Kidney (tissue), 14 donors: Measurements from ENCODE around the gene KREMEN2. TPM values are rescaled to one million over a fixed set of nuclear protein-coding genes. Genes with fewer than 3 reads are reported as not detected.
"Not testable (repeated sequence)": the region's sequence is repeated elsewhere in the genome, so short reads cannot be mapped to it uniquely, and the experiment has no call there.

Experiments used
- DNase-seq, 5 donors: peaks; one replicate each; pipeline ENCODE4 v3.0.0-alpha.2; 2013 to 2020
- FAIRE-seq: peaks from 2 replicates; lab custom pipeline; 2012; peaks lifted over from hg19 to GRCh38; lab: Jason Lieb, UNC
- H3K27ac ChIP-seq, 2 donors: one replicate each; pipeline ENCODE4 v1.7.0; 2013; ENCODE audit warnings: low read depth in 2 of 2, low read length in 2 of 2, inconsistent platforms in 1 of 2
- H3K27me3 ChIP-seq: one replicate; pipeline ENCODE4 v1.7.1; 2013; ENCODE audit warnings: low read length, inconsistent platforms; ENCODE audit not compliant: control insufficient read depth, insufficient read depth
- H3K36me3 ChIP-seq, 3 donors: one replicate each; pipeline versions ENCODE4 v1.7.0 to v1.7.1; 2013; ENCODE audit warnings: low read length in 3 of 3, control low read depth in 1 of 3, inconsistent platforms in 1 of 3; ENCODE audit not compliant: insufficient read depth in 3 of 3, control insufficient read depth in 2 of 3
- H3K4me1 ChIP-seq, 3 donors: one replicate each; pipeline versions ENCODE4 v1.7.0 to v1.7.1; 2013; ENCODE audit warnings: low read length in 3 of 3, inconsistent platforms in 1 of 3, low read depth in 1 of 3; ENCODE audit not compliant: control insufficient read depth in 2 of 3, insufficient read depth in 2 of 3
- H3K4me3 ChIP-seq, 3 donors: one replicate each; pipeline versions ENCODE4 v1.7.0 to v1.8.1; 2013; ENCODE audit warnings: low read length in 3 of 3, control low read depth in 1 of 3, inconsistent platforms in 1 of 3
- H3K9ac ChIP-seq, 3 donors: one replicate each; pipeline versions ENCODE4 v1.7.0 to v1.7.1; 2013; ENCODE audit warnings: low read length in 3 of 3, control low read depth in 1 of 3, inconsistent platforms in 1 of 3
- H3K9me3 ChIP-seq, 3 donors: one replicate each; pipeline versions ENCODE4 v1.7.0 to v1.7.1; 2013; ENCODE audit warnings: low read length in 3 of 3, control low read depth in 1 of 3, inconsistent platforms in 1 of 3; ENCODE audit not compliant: control insufficient read depth in 2 of 3, insufficient read depth in 1 of 3
- intact Hi-C: fragments of 100-400 bp; cut with DNase I; formaldehyde crosslinking; loops from one replicate; pipeline ENCODE4 v1.11.1; 2022
- polyA plus RNA-seq: library from polyadenylated mRNA; stranded (reverse); fragments of 350-450 nt; fragmentation: Illumina TruSeq; extraction: RNeasy Lipid Tissue Mini Kit (QIAGEN cat#74804); gene quantifications from one replicate; pipeline ENCODE4 v1.2.3, GENCODE V29; 2014; ENCODE audit warnings: low read depth, low replicate concordance; ENCODE audit not compliant: insufficient read depth
- total RNA-seq: library from RNA; stranded (reverse); fragmentation: NEBNext Ultra II Directional; extraction: Animal tissue kit (Norgen Biotek cat#: 25700); gene quantifications from one replicate; pipeline ENCODE4 v1.2.1, GENCODE V29; 2021
- TF ChIP-seq, protein P1 (sequence below): IDR thresholded peaks from 3 replicates; pipeline ENCODE4 v1.5.1; 2012; ENCODE audit warnings: mild to moderate bottlenecking, moderate library complexity, borderline replicate concordance; ENCODE audit not compliant: insufficient read depth; ENCODE audit errors: extremely low read depth
- donor health status: control.
- donor health status: control.
- donor health status: control.
- donor health status: control.
- donor health status: control.
- donor health status: DM: yes; HTN: yes; CAD: no.
- donor health status: Normal renal cell carcinoma (clear cell type).

KREMEN2 gene
- total and polyA plus RNA-seq, 2 donors from 2014 or later: not detected

DNA sequence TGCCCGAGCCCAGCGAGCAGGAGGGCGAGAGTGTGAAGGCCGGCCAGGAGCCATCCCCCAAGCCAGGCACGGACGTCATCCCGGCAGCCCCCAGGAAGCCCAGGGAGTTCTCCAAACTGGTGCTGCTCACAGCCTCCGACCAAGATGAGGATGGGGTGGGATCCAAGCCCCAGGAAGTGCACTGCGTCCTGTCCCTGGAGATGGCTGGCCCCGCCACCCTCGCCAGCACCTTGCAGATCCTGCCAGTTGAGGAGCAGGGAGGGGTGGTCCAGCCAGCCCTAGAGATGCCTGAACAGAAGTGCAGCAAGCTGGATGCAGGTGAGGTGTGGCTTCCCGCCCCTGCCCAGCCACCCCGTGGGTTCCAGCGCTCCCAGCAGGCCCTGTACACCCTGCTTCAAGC lies 34.4 kb upstream of the KREMEN2 start:
- Histone ChIP-seq H3K27ac (no peak overlapping the region), H3K9ac (no peak overlapping the region), H3K4me3 (no peak overlapping the region), H3K9me3 (no peaks in the 10 kb centered on the region), H3K36me3 (peaks cover 0 to 7% (median 0%) of the 10 kb centered on the region in 3 donors), H3K4me1 (peaks cover 0 to 2% (median 0%) of the 10 kb centered on the region in 3 donors), H3K27me3 (no peaks in the 10 kb centered on the region)
- DNase-seq (no peak), FAIRE-seq (no peak)
- intact Hi-C loops: no loop called here
- TF ChIP-seq, protein P1, sequence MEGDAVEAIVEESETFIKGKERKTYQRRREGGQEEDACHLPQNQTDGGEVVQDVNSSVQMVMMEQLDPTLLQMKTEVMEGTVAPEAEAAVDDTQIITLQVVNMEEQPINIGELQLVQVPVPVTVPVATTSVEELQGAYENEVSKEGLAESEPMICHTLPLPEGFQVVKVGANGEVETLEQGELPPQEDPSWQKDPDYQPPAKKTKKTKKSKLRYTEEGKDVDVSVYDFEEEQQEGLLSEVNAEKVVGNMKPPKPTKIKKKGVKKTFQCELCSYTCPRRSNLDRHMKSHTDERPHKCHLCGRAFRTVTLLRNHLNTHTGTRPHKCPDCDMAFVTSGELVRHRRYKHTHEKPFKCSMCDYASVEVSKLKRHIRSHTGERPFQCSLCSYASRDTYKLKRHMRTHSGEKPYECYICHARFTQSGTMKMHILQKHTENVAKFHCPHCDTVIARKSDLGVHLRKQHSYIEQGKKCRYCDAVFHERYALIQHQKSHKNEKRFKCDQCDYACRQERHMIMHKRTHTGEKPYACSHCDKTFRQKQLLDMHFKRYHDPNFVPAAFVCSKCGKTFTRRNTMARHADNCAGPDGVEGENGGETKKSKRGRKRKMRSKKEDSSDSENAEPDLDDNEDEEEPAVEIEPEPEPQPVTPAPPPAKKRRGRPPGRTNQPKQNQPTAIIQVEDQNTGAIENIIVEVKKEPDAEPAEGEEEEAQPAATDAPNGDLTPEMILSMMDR: no peak

DNA sequence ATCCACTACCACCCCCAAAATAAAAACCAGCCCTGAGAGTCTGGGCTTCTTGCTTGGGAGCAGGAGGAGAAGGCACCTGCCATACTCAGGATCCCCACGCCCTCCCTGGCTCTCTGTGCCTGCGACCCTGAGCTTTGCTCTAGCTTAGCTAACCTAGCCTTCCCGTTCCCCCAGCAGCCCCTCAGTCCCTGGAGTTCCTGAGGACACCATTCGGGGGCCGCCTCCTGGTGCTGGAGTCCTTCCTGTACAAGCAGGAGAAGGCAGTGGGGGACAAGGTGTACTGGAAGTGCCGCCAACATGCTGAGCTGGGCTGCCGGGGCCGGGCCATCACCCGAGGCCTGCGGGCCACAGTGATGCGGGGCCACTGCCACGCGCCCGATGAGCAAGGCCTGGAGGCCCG lies 33.8 kb upstream of the KREMEN2 start:
- no peak for FAIRE-seq
- Histone ChIP-seq H3K9me3 (no peaks in the 10 kb centered on the region), H3K36me3 (peaks cover 0 to 5% (median 0%) of the 10 kb centered on the region in 3 donors), H3K4me1 (peaks cover 0 to 2% (median 0%) of the 10 kb centered on the region in 3 donors), H3K27ac (no peak overlapping the region), H3K27me3 (no peaks in the 10 kb centered on the region), H3K9ac (no peak overlapping the region), H3K4me3 (no peak overlapping the region)
- DNase-seq: no peak
- intact Hi-C loops: no loop called here
- TF ChIP-seq, protein P1: no peak

DNA sequence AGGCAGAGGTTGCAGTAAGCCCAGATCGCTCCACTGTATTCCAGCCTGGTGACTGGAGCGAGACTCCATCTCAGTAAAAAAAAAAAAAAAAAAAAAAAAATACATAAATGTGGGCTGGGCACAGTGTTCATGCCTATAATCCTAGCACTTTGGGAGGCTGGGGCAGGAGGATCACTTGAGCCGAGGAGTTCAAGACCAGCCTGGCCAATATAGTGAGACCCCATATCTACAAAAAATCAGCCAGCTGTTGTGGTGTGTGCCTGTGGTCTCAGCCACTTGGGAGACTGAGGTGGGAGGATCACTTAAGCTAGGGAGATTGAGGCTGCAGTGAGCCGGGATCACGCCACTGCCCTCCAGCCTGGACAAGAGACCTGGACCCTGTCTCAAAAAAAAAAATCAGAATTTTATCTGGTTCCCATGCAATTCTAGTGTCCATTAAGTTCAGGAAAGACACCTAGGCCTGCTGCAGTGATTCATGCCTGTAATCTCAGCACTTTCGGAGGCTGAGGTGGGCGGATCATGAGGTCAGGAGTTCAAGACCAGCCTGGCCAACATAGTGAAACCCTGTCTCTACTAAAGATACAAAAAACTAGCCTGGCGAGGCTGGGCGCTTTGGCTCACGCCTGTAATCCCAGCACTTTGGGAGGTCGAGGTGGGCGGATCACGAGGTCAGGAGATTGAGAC lies 32.7 kb upstream of the KREMEN2 start:
- H3K27me3 ChIP-seq, H3K4me1 ChIP-seq, H3K27ac ChIP-seq, DNase-seq, H3K9me3 ChIP-seq, H3K9ac ChIP-seq, intact Hi-C loops, H3K36me3 ChIP-seq, FAIRE-seq, H3K4me3 ChIP-seq: not testable (repeated sequence)

DNA sequence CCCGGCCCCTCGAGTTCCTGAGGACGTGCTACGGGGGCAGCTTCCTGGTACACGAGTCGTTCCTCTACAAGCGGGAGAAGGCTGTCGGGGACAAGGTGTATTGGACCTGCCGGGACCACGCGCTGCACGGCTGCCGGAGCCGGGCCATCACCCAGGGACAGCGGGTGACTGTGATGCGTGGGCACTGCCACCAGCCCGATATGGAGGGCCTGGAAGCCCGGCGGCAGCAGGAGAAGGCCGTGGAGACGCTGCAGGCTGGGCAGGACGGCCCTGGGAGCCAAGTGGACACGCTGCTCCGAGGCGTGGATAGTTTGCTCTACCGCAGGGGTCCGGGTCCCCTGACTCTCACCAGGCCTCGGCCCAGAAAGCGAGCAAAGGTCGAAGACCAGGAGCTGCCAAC lies 30.9 kb upstream of the KREMEN2 start:
- no peak overlapping the region for H3K9ac ChIP-seq
- no peaks in the 10 kb centered on the region for H3K4me1 ChIP-seq
- H3K27ac ChIP-seq: no peak overlapping the region
- no peaks in the 10 kb centered on the region for H3K27me3 ChIP-seq
- peaks cover 0 to 9% (median 5%) of the 10 kb centered on the region in 3 donors for H3K36me3 ChIP-seq
- TF ChIP-seq, protein P1: no peak
- DNase-seq: no peak
- no peaks in the 10 kb centered on the region for H3K9me3 ChIP-seq
- intact Hi-C loops: no loop called here
- no peak for FAIRE-seq
- H3K4me3 ChIP-seq: no peak overlapping the region
